Liver (tissue), 9 donors: ENCODE measurements around the gene C15orf62. TPM values are rescaled to one million over a fixed set of nuclear protein-coding genes. Genes with fewer than 3 reads are reported as not detected.
A peak's percentile ranks its signal among the peaks of the same experiment; 100 is the strongest.

ENCODE experiments used
- DNase-seq: peaks from one replicate; pipeline ENCODE4 v3.0.0-alpha.2; 2017; ENCODE audit warnings: low spot score
- H3K27ac ChIP-seq, 2 donors: one replicate each; pipeline ENCODE4 v1.7.0; 2013; ENCODE audit warnings: inconsistent platforms in 2 of 2, low read length in 2 of 2, control low read depth in 1 of 2, low read depth in 1 of 2, mild to moderate bottlenecking in 1 of 2
- H3K27me3 ChIP-seq, 4 donors: one replicate each; pipeline versions ENCODE4 v1.6.1 to v1.7.0; 2013; ENCODE audit warnings: low read length in 3 of 4, inconsistent platforms in 1 of 4, mild to moderate bottlenecking in 1 of 4, moderate library complexity in 1 of 4; ENCODE audit not compliant: control insufficient read depth in 4 of 4, insufficient read depth in 4 of 4
- H3K36me3 ChIP-seq, 4 donors: one replicate each; pipeline versions ENCODE4 v1.6.1 to v1.7.0; 2013; ENCODE audit warnings: low read length in 3 of 4, mild to moderate bottlenecking in 3 of 4, low read depth in 1 of 4, moderate library complexity in 1 of 4; ENCODE audit not compliant: control insufficient read depth in 4 of 4, insufficient read depth in 3 of 4
- H3K4me1 ChIP-seq, 4 donors: one replicate each; pipeline versions ENCODE4 v1.6.1 to v1.7.0; 2013; ENCODE audit warnings: low read length in 3 of 4, mild to moderate bottlenecking in 3 of 4, moderate library complexity in 1 of 4; ENCODE audit not compliant: control insufficient read depth in 4 of 4, insufficient read depth in 4 of 4
- H3K4me3 ChIP-seq, 3 donors: one replicate each; pipeline versions ENCODE4 v1.6.1 to v1.7.0; 2013; ENCODE audit warnings: low read length in 3 of 3, control low read depth in 1 of 3, low read depth in 1 of 3, mild to moderate bottlenecking in 1 of 3
- H3K9ac ChIP-seq, 2 donors: one replicate each; pipeline ENCODE4 v1.7.0; 2013; ENCODE audit warnings: low read length in 2 of 2, mild to moderate bottlenecking in 2 of 2, moderate library complexity in 2 of 2, control low read depth in 1 of 2, low read depth in 1 of 2
- H3K9me3 ChIP-seq, 4 donors: one replicate each; pipeline versions ENCODE4 v1.6.1 to v1.7.0; 2013; ENCODE audit warnings: low read length in 3 of 4; ENCODE audit not compliant: control insufficient read depth in 4 of 4
- ATF3 ChIP-seq: IDR thresholded peaks from 2 replicates; pipeline ENCODE4 v1.6.1; 2016; ENCODE audit warnings: antibody characterized with exemption
- EGR1 ChIP-seq, 2 donors: IDR thresholded peaks; 2 replicates each; pipeline ENCODE4 v1.6.1; 2016 to 2018; ENCODE audit warnings: antibody characterized with exemption in 2 of 2, low read depth in 2 of 2
- FOXA1 ChIP-seq: IDR thresholded peaks from 2 replicates; pipeline ENCODE4 v1.6.1; 2016; ENCODE audit warnings: antibody characterized with exemption
- FOXA2 ChIP-seq: IDR thresholded peaks from 2 replicates; pipeline ENCODE4 v1.6.1; 2016; ENCODE audit warnings: antibody characterized with exemption
- GABPA ChIP-seq, 2 donors: IDR thresholded peaks in 1 of 2; conservative IDR thresholded peaks in 1 of 2; 2 replicates each; pipeline ENCODE4 v1.6.1; 2016; ENCODE audit warnings: antibody characterized with exemption in 2 of 2, mild to moderate bottlenecking in 1 of 2, moderate library complexity in 1 of 2
- HNF4A ChIP-seq, 2 donors: conservative IDR thresholded peaks; 2 replicates each; pipeline ENCODE4 v1.6.1; 2016; ENCODE audit warnings: antibody characterized with exemption in 2 of 2, mild to moderate bottlenecking in 2 of 2
- HNF4G ChIP-seq: IDR thresholded peaks from 2 replicates; pipeline ENCODE4 v1.6.1; 2016; ENCODE audit warnings: antibody characterized with exemption
- JUND ChIP-seq, 2 donors: IDR thresholded peaks; 2 replicates each; pipeline ENCODE4 v1.6.1; 2016; ENCODE audit warnings: antibody characterized with exemption in 2 of 2
- MAX ChIP-seq: IDR thresholded peaks from 2 replicates; pipeline ENCODE4 v1.6.1; 2016; ENCODE audit warnings: antibody characterized with exemption
- NR2F2 ChIP-seq: IDR thresholded peaks from 2 replicates; pipeline ENCODE4 v1.6.1; 2016; ENCODE audit warnings: antibody characterized with exemption
- RXRA ChIP-seq, 2 donors: IDR thresholded peaks; 2 replicates each; pipeline ENCODE4 v1.6.1; 2017 to 2018; ENCODE audit warnings: antibody characterized with exemption in 2 of 2, mild to moderate bottlenecking in 1 of 2
- SP1 ChIP-seq: IDR thresholded peaks from 2 replicates; pipeline ENCODE4 v1.6.1; 2018; ENCODE audit warnings: antibody characterized with exemption, mild to moderate bottlenecking
- TAF1 ChIP-seq: conservative IDR thresholded peaks from 2 replicates; pipeline ENCODE4 v1.6.1; 2016; ENCODE audit warnings: antibody characterized with exemption, mild to moderate bottlenecking
- YY1 ChIP-seq: IDR thresholded peaks from 2 replicates; pipeline ENCODE4 v1.6.1; 2016; ENCODE audit warnings: antibody characterized with exemption, mild to moderate bottlenecking
- ZBTB33 ChIP-seq: IDR thresholded peaks from 2 replicates; pipeline ENCODE4 v1.6.1; 2016; ENCODE audit warnings: antibody characterized with exemption
- WGBS: extraction: QIAGEN DNeasy Blood & Tissue Kit; methylation state at CpG from one replicate; pipeline ENCODE4 v1.1.7; 2013; 5-methylcytosine and 5-hydroxymethylcytosine counted together
- polyA plus RNA-seq, 2 donors: library from polyadenylated mRNA; stranded (reverse) in 1 of 2; unstranded in 1 of 2; fragments of 200-250 nt in 1 of 2; fragments of >200 nt in 1 of 2; fragmentation: Nextera tagmentation in 1 of 2; extraction: Ambion mirVana in 1 of 2; gene quantifications; one replicate each; pipeline versions ENCODE4 v1.2.1 to v1.2.3, GENCODE V29; 2013 to 2015
- total RNA-seq, 2 donors: library from RNA; depleted of rRNA; stranded (reverse); fragments of >200 nt; gene quantifications; one replicate each; pipeline ENCODE4 v1.2.3, GENCODE V29; 2014
- TF ChIP-seq, protein P1 (sequence below): fragments of 150-350 bp; IDR thresholded peaks from 2 replicates; pipeline ENCODE4 v1.5.1; 2017; ENCODE audit warnings: improper control_type of control experiment, low read depth, low read length; ENCODE audit not compliant: missing input control
- TF ChIP-seq, protein P2 (sequence below): IDR thresholded peaks from 2 replicates; pipeline ENCODE4 v1.6.1; 2016; ENCODE audit warnings: antibody characterized with exemption, mild to moderate bottlenecking
- donor health status: healthy.
- donor health status: healthy.
- donor health status: healthy.
- donor health status: healthy.
- donor health status: healthy.

C15orf62 gene
- total and polyA plus RNA-seq, 4 donors: 0.19 to 0.92 (median 0.59) TPM

GRCh38 chr15:40796512-40796911 is 26.7 kb downstream of the C15orf62 start:
- H3K27me3 ChIP-seq: no peaks in the 10 kb centered on the region
- peaks cover 0 to 5% (median 0%) of the 10 kb centered on the region in 4 donors for H3K36me3 ChIP-seq
- no peak for DNase-seq
- H3K27ac ChIP-seq: peak overlapping the region in 1 of 2 donors; percentile 28
- 95% methylated on average over 5 of the region's 5 CpGs for WGBS
- TF ChIP-seq ATF3 (no peak), FOXA1 (no peak), HNF4G (no peak), MAX (no peak), NR2F2 (no peak), ZBTB33 (no peak), YY1 (no peak), TAF1 (no peak), RXRA (IDR thresholded peaks at IDR 0.05) (no peak), JUND (IDR thresholded peaks at IDR 0.05) (no peak), EGR1 (IDR thresholded peaks at IDR 0.05; ENCODE audit: low read depth in 2 of 2) (no peak), GABPA (IDR thresholded peaks at IDR 0.05 in 1 of 2, conservative IDR thresholded peaks at IDR 0.05 in 1 of 2) (no peak), FOXA2 (no peak), HNF4A (conservative IDR thresholded peaks at IDR 0.05) (no peak), SP1 (no peak)
- TF ChIP-seq, protein P1, sequence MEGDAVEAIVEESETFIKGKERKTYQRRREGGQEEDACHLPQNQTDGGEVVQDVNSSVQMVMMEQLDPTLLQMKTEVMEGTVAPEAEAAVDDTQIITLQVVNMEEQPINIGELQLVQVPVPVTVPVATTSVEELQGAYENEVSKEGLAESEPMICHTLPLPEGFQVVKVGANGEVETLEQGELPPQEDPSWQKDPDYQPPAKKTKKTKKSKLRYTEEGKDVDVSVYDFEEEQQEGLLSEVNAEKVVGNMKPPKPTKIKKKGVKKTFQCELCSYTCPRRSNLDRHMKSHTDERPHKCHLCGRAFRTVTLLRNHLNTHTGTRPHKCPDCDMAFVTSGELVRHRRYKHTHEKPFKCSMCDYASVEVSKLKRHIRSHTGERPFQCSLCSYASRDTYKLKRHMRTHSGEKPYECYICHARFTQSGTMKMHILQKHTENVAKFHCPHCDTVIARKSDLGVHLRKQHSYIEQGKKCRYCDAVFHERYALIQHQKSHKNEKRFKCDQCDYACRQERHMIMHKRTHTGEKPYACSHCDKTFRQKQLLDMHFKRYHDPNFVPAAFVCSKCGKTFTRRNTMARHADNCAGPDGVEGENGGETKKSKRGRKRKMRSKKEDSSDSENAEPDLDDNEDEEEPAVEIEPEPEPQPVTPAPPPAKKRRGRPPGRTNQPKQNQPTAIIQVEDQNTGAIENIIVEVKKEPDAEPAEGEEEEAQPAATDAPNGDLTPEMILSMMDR: no peak
- TF ChIP-seq, protein P2, sequence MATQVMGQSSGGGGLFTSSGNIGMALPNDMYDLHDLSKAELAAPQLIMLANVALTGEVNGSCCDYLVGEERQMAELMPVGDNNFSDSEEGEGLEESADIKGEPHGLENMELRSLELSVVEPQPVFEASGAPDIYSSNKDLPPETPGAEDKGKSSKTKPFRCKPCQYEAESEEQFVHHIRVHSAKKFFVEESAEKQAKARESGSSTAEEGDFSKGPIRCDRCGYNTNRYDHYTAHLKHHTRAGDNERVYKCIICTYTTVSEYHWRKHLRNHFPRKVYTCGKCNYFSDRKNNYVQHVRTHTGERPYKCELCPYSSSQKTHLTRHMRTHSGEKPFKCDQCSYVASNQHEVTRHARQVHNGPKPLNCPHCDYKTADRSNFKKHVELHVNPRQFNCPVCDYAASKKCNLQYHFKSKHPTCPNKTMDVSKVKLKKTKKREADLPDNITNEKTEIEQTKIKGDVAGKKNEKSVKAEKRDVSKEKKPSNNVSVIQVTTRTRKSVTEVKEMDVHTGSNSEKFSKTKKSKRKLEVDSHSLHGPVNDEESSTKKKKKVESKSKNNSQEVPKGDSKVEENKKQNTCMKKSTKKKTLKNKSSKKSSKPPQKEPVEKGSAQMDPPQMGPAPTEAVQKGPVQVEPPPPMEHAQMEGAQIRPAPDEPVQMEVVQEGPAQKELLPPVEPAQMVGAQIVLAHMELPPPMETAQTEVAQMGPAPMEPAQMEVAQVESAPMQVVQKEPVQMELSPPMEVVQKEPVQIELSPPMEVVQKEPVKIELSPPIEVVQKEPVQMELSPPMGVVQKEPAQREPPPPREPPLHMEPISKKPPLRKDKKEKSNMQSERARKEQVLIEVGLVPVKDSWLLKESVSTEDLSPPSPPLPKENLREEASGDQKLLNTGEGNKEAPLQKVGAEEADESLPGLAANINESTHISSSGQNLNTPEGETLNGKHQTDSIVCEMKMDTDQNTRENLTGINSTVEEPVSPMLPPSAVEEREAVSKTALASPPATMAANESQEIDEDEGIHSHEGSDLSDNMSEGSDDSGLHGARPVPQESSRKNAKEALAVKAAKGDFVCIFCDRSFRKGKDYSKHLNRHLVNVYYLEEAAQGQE: no peak
- H3K4me1 ChIP-seq: peaks cover 10 to 15% (median 13%) of the 10 kb centered on the region in 4 donors
- no peaks in the 10 kb centered on the region for H3K9me3 ChIP-seq
- H3K4me3 ChIP-seq: no peak overlapping the region
- no peak overlapping the region for H3K9ac ChIP-seq
